Putamen (tissue), 1 donor: Measurements from ENCODE around the gene KLF14.
"Not testable (repeated sequence)": the region's sequence is repeated elsewhere in the genome, so short reads cannot be mapped to it uniquely, and the experiment has no call there.

Experiments
- DNase-seq: peaks from one replicate; pipeline ENCODE4 v3.0.0-alpha.2; 2016; ENCODE audit warnings: low spot score

KLF14 gene

DNA sequence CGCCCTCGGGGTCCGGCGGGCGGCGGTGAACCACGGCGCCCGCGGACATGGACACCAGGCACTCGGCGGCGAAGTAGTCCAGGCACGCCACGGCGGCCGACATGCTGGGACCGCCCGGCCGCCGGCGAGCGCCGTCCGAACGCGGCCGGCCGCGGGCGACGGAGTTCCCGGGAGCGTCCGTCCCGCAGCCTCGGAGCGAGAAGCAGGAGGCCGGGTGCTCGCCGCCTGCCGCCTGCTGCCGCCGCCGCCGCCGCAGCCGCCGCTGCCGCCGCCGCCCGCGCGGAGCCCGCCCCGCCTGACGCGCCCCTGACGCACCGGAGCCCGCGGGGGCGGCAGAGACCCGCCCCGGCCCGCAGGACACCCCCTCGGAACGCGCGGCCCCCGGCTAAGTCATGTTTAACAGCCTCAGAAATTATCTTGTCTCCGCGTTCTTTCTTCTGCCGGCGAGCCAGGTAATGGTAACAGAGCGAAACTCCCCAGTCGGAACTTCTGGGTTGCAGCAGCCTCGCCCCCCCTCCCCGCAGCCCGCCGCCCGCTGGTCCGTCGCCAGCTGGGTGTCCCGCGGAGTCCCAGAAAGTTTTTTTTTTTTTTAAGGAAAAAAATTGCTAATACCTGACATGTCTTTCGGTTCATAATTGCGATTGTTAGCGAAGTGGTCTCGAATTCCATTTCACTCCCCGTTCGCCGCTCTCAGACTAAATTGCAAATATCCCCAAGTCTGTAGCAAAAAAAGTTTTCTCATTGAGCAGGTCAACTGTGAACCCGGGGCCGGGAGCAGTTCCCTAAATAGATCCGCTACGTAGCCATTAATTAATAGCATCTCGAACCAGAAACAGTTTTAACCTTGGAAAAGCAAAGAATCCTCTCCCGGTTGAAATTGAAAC, at the start of gene KLF14:
Gene KLF14 (minus strand): TSS at position 277 of the 884 bp plus-strand sequence. CDS start 174 bp downstream, at position 103.
- DNase-seq = no peak

DNA sequence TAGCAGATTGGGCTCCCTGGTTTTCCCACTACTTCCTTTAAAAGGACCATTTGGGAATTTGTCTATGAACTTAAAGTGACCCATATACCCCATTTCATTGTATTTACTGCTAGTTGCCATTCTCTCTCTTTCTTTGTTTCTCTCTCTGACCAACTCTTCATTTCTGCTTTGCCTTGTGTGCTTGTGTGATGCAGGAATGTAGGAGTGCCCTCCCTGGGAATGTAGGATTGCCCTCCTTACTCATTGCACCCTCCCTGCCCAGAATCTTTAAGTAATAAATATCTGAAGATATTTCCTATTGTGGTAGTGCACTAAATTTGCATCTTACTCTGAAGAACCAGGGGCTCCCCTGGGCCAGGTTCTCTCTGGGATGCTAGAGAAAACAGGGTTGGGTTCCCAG, 47.3 kb upstream of the KLF14 start:
- DNase-seq = no peak

DNA sequence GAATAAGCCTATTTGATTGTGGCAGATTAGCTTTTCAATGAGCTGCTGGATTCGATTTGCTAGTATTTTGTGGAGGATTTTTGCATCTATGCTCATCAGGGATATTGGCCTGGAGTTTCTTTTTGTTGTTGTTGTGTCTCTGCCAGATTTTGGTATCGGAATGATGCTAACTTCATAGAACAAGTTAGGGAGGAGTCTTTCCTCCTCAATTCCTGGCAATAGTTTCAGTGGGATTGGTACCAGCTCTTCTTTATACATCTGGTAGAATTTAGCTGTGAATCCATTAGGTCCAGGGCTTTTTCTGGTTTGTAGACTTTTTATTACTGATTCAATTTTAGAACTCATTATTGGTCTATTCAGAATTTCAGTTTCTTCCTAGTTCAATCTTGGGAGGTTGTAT, 43.4 kb upstream of the KLF14 start:
- no peak for DNase-seq

DNA sequence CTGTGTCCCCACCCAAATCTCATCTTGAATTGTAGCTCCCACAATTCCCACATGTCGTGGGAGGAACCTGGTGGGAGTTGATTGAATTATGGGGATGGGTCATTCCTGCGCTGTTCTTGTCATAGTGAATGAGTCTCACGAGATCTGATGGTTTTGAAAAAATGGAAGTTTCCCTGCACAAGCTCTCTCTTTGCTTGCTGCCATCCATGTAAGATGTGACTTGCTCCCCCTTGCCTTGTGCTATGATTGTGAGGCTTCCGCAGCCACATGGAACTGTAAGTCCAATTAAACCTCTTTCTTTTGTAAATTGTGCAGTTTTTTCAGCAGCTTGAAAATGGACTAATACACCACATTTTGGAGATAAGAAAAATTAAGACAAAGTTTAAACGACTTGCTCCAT, 38.4 kb upstream of the KLF14 start:
- DNase-seq = not testable (repeated sequence)

DNA sequence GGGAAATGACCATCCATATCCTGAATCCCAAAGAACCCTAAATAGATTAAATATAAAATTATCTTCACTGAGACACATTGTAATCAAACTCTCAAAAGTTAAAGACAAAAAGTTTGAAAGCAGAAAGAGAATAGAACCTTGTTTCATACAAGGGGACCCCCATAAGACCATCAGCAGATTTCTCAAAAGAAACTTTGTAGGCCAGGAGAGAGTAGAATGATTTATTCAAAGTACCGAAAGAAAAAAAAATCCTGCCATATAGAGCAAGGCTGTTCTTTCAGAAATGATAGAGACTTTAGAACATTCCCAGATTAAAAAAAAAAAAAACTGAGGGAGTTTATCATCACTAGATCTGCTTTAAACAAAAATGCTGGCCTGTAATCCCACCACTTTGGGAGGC, 34.8 kb upstream of the KLF14 start:
- DNase-seq = no peak

DNA sequence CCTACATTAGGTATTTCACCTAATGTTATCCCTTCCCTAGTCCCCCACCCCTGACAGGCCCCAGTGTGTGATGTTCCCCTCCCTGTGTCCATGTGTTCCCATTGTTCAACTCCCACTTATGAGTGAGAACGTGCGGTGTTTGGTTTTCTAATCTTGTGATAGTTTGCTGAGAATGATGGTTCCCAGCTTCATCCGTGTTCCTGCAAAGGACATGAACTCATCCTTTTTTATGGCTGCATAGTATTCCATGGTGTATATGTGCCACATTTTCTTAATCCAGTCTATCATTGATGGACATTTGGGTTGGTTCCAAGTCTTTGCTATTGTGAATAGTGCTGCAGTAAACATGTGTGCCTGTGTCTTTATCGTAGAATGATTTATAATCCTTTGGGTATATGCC, 30.6 kb upstream of the KLF14 start:
- DNase-seq = not testable (repeated sequence)

DNA sequence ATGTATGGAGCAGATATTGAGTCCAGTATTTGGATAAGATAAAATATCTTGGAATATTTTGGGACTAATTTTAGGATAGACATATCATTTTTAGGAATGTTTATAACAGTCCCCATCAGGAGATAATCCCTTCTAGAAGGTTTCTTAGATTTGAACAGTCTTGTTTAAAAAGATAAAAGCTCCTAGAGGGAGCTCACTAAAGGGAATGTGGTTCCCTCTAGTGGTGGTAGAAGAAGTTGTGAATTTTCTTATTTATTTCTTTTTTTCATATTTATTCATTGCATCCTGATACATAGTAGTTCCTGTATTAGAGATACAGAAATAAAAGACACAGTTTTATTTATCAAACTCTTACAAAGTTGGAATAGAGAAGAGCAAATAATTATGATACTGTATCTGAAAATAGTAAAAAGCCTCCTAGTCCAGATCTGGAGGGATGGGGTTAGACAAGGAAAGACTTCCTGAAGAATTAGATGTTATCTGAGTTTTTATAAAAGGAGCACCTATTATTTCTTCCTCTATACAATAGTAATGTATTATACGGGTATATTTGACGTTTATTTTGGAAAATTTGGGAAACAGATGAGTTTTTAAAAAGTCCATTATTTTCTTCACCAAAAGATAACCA, 24.5 kb upstream of the KLF14 start:
- peak; percentile 8 for DNase-seq

DNA sequence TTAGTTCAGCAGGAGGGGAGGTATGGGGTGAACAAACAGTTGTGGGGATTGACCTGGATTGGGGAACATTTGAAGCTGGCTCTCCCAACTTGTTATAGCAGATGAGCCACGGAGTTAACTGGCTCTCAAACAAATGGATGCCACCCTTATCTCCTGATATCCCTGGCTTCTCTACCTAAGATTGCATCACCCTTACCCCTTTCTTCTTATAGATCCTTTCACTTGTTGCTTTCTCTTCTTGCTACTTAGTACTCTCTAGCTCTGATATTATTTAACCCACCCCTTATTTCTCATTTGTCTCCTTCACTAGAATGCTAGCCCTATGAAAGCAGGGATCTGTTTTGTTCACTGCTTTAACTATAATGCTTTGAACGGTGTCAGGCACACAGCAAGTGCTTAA, 22.3 kb upstream of the KLF14 start:
- DNase-seq = no peak

DNA sequence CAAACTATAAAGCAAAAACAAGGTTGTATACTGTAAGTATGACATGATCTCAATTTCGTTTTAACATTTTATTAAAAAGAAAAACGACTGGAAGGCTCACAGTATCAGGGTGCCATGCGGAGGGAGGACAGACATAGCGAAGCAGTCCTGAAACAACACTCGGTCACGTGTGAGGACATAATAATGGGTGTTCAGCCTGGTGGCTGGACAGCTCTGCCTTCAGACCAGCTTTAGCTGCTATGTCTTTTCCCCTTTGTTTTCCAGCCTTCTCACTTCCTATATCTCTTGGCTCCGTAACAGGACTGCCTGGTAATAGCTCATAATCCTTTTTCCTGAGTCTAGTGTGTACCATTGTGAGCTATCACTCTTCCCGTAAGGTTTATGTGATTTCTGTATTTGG, 18.4 kb upstream of the KLF14 start:
- no peak for DNase-seq

DNA sequence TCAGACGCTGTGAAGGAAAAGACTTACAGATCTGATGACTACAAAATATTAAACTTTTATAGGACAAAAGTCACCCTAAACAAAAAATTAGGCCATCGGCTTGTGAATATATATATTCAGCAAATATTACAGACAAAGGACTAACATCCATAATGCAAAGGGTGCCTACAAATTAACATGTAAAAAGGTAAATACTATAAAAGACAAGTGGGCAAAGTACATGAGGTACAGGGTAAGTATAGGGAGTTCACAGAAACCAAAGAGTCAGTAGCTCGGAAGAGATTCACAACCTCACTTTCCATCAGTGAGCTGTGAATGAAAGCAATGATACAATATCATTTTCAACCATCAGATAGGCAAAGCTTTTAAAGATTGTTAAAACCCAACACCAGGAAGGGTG, 16.7 kb upstream of the KLF14 start:
- DNase-seq = no peak

DNA sequence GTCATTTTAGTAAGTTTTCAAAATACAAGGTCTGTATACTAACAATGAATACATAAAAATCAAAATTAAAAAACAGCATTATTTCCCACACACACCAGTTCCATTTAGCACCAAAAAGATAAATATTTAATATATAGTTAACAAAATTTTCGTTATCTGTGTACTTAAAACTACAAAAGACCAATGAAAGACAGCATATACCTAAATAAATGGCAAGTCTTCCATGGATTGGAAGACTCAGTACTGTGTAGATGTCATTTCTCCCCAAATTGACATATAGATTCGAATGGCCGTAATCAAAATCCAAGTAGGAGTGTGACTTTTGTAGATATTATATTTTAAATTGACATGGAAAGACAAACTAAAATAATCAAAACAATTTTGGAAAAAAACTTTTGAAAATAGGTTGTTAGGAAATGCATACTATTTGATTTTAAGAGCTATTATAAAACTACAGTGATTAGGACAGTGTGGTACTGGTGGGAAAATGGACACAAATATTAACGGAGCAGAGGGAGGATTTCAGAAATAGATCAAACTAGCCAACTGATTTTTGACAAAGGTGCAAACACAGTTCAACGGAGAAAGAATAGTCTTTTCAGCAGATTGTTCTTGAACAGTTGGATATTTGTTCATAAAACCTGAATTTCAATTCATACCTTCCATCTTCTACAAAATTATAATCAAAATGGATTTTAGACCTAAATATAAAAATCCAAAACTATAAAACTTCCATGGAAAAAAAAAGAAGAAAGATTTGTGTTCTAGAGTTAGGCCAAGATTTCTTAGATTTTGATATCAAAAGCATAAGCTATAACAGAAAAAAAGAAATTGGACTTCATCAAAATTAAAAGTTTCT, 14.8 kb upstream of the KLF14 start:
- DNase-seq = no peak

DNA sequence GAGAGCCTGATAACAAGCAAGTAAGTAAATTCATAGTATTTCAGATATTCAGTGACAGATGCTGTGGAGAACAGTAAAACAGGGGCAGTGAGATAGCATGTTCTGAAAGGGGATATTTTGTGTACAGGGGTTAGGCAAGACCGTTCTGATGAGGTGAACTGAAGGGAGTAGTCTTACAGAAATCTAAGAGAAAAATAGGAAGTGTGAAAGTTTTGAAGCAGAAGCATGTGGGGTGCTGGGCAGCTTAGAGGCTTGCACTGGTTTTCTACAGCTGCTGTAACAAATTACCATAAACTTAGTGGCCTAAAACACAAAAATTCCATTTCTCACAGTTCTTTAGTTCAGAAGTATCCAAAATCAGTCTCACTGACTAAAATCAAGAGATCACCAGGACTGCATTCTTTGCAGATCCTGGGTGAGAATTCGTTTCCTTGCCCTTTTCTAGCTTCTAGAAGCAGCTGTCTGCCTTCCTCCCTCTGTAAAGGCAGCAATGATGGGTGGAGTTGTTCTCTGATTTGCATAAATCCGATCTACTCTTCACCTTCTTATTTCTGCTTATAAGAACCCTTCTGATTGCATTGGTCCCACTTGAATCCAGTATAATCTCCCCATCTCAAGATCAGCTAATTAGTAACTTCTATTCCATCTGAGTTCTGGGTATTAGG, 7.5 kb upstream of the KLF14 start:
- DNase-seq = no peak

DNA sequence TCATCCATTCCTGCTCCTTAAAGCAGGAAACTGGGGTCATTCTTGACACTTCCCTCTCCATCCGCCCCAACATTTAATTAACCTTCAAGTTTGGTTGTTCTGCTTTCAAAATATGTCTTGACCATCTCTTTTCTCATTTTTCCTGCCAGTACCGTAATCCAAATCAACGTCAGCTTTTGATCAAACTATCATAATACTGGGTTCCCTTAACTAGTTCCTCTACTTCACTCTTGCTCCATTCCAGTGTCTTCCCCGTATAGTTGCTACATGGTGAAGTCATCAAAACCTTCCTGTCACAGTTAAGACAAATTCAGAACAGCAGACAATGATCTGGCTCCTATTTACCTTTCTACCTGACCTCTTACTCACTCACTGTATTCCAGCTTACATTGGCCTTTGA, 6.6 kb upstream of the KLF14 start:
- DNase-seq = no peak

DNA sequence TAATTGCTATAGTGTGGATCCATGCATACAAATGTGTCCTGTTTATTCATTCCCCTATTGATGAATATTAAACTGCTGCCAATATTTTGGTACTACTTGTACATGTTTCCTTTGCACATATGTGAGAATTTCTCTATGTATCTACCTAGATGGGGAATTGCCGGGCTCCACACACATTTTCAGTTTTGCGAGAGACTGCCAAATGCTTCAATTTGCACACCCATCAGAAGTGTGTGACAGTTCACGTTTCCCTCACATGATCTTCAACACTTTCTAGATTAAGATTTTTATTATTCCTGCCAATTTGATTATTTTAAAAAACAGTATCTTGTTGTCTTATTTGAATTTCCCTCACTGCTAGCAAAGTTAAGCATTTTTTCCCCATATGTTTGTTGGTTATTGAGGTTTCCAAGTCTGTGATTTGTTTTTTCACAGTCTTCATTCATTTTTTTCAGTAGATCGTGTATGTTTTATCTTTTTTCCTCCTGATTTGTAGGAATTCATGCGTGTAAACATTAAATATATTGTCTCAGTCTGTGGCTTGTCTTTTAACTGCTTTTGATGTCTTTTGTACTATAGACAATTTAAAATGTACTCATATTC, 2.4 kb upstream of the KLF14 start:
- DNase-seq = no peak

DNA sequence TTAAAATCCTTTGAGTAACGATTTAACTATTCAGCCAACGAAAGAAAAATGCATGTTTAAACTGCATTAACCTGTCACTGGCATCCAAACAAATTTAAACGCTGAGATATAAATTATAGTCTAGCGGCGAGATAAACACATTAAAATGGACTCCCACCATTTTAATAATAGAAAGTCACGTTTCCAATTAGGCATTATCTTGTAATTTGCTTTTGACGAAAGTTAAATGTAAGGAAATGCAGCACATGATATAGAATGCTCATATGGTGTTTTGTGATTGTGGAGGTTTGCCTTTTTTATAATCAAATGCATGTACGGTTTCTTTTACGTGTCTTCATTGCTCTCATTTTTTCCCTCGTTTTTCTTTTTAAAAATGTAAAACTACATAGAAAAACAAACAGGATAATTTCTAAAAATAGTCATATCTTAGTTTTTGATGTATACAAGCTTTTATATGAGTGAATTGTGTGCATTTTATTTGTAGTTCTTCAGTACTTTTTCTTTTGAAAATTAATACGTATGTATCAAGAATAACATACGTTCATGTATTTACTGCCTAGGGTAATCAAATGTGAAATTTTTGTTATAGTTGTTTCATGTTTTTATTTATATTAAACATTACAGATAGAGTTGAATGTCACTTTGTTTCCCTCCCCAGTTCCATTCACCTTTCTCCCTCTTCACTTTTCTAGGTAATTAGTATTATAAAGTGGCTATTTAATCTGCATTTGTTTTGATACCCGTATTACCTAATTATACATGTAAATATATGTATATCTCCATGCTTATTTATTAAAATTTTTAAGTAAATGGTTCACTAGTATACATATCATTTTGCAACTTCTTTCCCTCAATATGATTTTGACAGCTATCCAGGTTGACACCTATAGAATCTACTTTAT, 1.1 kb upstream of the KLF14 start:
- no peak for DNase-seq

DNA sequence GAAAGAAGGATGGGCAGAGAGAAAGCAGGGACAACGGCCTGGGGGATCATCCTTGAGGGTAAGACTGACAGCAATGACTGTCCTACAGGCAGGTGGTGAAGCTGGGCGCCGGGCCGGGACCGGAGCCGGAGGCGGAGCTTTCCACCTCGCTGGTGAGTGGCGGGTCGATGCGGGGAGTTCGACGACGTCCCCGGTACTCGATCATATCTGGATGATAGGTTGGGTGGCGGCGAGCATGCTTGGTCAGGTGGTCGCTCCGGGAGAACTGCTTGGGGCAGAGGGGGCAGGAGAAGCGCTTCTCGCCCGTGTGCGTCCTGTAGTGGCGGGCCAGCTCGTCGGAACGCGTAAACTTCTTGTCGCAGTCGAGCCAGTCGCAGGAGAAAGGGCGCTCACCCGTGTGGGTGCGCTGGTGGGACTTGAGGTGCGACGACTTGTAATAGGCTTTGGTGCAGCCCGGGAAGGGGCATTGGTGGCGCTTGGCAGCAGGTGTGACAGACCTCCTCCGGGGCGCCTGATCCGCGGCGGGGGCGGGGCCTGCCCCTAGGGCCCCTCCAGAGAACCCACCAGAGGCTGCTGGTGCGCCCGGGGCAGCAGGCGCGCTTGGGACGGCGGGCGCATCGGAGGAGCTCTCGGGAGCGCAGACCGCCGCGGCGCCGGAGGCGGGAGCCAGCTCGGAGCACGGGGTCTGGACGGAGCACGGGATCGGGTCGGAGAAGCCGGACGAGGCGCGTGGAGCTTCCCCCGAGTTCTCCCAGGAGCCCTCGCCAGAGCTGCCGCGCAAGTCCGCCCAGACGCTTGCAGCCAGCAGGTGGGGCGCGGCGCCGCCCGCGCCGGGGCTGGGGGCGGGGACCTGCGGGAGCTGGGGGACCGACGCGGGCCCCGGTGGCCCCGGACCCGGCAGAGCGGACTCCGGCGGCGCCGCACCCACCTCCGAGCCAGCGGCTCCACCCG, 752 bp downstream of the KLF14 start:
- no peak for DNase-seq

DNA sequence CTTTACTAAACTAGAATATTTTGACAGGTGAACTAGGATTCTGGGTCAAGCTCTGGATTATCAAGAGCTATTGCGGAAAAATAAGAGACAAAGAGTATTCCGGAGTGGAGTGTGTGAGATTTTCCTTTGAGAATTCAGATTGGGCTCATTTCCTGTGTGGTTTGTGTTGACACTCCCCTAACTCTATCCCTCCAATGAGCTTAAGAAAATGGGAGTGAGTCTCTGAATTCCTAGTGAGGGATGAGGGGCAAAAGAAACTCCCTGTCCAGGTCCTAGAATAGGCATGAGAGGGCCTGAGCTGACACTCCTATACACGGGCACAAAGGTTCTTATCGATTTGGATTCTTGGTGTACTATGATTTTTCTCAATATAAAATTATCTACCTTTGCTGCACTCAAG, 10.2 kb downstream of the KLF14 start:
- no peak for DNase-seq

DNA sequence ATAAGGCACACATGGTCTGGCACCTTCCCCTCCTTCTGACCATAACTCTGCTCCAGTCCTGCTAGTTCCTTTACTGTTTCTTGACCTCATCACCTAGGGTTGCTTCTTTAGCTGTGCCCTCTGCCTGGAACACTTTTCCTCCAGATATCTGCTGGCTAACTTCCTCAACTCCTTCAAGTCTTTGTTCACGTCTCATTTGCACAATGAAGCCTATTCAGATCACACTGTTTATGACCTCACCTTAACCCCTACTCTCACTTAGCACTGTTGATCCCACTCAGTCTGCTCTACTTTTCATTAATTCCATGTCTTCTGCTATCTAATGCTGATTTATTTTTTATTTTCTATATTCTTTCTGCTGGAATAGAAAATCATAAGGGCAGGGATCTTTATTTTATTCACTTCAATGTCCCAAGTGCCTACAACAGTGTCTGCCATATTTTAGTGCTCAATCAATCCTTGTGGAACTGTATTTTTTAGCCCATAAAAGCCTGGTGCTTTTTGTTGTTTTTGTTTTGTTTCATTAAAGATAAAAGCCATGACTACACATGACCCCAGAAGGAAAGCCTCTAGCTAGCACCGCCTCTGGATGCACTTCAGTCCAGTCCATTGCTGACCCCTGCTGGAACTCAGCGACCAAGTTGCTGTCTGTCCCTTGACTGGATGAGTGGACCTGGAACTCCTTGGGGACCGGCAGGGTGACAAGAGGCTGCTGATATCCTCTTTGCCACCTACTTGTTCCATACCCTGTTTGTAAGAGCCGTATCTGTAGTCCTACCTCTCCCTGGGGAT, 12.3 kb downstream of the KLF14 start:
- DNase-seq = peak; percentile 64

DNA sequence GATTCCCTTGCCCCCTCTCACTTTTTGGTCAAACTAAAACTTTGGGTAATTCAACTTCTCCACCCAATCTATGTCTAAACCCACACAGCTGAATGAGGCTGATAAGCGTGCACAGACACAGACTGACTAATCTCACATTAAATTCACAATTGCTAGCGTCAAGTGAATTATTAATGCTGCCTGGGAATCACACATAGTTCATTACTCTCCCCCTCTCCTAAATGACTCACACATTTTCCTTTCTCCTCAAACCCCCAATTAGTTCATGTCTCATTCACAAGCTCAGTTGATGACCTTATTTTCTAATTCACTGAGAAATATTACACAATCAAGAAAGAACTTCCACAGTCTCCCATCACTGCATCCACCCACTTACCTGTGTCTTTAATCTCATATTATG, 14.5 kb downstream of the KLF14 start:
- peak; percentile 47 for DNase-seq
